Astrocyte of the spinal cord (primary cell): Measurements from ENCODE around the gene ZMYM1.

Experiments
- DNase-seq: peaks from one replicate; pipeline ENCODE4 v3.0.0; 2011; ENCODE audit warnings: low read depth, low spot score
- H3K4me3 ChIP-seq: 2 replicates; pipeline ENCODE4 v1.5.1; 2011; ENCODE audit warnings: low read depth, mild to moderate bottlenecking, low read length, moderate library complexity
- in situ Hi-C: cut with HindIII; loops from 2 replicates; pipeline ENCODE4 v1.10.0; 2017; ENCODE audit warnings: low sequenced_read_pairs
- TF ChIP-seq, protein P1 (sequence below): IDR thresholded peaks from 2 replicates; pipeline ENCODE4 v1.5.1; 2012; ENCODE audit warnings: low read depth, mild to moderate bottlenecking, low read length, inconsistent platforms

Gene ZMYM1

DNA sequence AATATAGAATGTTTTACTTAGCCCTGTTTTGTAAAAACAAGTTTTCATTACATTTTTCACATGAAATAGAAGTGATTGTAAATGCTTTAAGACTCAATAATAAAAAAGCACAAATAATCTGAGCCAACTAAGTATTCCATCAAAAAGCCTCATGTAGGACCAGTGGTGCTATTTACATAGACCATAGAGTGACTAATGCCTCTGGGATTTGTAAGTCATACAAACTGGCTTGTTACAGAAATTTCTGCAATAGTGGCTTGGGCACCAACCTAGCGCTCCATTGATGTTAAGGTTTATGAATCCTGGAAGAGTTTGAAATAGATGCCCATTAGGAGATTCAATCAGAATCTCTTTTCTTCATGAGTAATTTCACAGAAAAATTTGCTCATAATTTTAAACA lies 31.9 kb downstream of the ZMYM1 start:
- in situ Hi-C loops, result no loop called here
- TF ChIP-seq, protein P1, sequence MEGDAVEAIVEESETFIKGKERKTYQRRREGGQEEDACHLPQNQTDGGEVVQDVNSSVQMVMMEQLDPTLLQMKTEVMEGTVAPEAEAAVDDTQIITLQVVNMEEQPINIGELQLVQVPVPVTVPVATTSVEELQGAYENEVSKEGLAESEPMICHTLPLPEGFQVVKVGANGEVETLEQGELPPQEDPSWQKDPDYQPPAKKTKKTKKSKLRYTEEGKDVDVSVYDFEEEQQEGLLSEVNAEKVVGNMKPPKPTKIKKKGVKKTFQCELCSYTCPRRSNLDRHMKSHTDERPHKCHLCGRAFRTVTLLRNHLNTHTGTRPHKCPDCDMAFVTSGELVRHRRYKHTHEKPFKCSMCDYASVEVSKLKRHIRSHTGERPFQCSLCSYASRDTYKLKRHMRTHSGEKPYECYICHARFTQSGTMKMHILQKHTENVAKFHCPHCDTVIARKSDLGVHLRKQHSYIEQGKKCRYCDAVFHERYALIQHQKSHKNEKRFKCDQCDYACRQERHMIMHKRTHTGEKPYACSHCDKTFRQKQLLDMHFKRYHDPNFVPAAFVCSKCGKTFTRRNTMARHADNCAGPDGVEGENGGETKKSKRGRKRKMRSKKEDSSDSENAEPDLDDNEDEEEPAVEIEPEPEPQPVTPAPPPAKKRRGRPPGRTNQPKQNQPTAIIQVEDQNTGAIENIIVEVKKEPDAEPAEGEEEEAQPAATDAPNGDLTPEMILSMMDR, result no peak
- H3K4me3 ChIP-seq, result no peak overlapping the region
- DNase-seq, result peak; percentile 77

DNA sequence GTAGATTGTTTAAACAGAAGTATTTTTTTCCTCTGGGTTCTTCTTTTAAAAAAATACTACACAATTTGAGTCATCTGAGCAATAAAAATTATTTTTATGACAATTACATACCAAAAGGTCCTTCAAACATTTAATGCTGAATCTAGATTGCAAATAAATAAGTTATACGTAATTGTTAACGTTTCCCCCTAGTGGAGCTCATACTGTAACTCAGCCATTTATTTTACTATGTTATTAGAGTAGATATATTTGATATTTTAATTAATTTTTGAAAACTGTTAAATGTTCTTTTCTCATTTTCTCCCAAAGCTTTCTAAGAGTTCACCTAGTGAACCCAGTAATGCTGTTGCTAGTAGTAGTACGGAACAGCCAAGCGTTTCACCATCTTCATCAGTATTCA lies 33.5 kb downstream of the ZMYM1 start:
- DNase-seq, result no peak
- TF ChIP-seq, protein P1, result no peak
- in situ Hi-C loops, result no loop called here
- no peak overlapping the region for H3K4me3 ChIP-seq

DNA sequence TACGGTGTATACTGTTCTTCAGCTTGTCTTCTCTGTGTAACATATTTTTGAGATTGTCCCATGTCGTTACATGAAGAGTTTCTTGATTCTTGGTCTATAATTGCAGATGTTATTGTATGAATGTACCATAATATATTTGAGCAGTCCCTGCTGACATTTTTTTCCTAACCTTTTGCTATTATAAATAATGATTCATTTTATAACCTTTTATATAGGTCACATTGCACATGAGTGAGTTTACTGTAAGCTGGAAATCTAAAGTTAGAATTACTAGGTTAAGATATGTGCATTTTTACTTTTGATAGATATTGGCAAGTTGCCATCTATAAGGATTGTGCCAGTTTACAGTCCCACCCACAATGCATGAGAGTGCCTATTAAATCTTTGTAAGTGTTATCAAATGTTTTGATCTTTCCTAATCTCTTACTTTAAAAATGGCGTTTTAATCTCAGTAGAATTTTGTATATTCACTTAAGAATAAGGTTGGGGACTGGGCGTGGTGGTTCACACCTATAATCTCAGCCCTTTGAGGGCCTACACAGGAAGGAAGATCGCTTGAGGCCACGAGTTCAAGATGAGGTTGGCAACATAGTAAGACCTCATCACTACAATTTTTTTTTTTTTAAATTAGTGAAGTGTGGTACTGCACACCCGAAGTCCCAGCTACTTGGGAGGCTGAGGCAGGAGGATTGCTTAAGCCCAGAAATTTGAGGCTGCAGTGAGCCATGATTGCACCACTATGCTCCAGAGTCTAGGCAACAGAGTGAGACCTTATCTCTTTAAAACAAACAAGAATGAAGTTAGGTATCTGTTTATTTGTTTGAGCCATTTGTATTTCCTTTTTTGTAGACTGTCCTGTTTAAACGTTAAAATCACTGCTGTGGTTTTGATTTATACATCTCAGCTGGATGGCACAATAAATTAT lies 36.5 kb downstream of the ZMYM1 start:
- DNase-seq, result peak; percentile 32

GRCh38 chr1:35120458-35121133 lies 41.4 kb downstream of the ZMYM1 start:
- DNase-seq, result no peak
- TF ChIP-seq, protein P1, result no peak
- peak overlapping the region; percentile 25 for H3K4me3 ChIP-seq
- in situ Hi-C loops, result no loop called here

More for the DNA sequence above, 36.5 kb downstream of the ZMYM1 start:
- no peak overlapping the region for H3K4me3 ChIP-seq
- TF ChIP-seq, protein P1, result no peak
- in situ Hi-C loops, result no loop called here

- no peak overlapping the region for H3K4me3 ChIP-seq
- in situ Hi-C loops, result no loop called here
- no peak for DNase-seq
- TF ChIP-seq, protein P1, result no peak
Measured at GRCh38 chr1:35122311-35122710, 43.1 kb downstream of the ZMYM1 start.

DNA sequence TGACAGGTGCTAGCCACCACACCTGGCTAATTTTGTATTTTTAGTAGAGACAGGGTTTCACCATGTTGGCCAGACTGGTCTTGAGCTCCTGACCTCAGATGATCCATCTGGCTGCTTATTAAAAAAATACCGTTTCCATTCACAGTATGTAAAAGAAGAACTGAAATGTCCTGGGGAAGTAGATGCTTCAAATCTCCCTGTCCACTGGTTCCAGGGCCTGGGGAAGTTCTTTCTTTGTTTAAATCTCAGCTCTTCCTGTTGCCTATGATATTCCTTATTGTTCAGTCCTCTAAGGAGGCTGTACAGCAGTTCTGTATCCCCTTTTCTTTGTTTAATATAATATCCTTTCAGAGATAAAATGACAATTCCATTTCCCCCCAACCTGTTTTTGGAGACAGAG lies 47.4 kb downstream of the ZMYM1 start:
- no peak overlapping the region for H3K4me3 ChIP-seq
- TF ChIP-seq, protein P1, result no peak
- DNase-seq, result no peak
- in situ Hi-C loops, result no loop called here
